ENCODE results near the gene MVK. TPM values are rescaled to one million over a fixed set of nuclear protein-coding genes. Genes with fewer than 3 reads are reported as not detected.

The MVK gene
- total and polyA plus RNA-seq, 7 donors, result 9.1 to 40.8 (median 13.8) TPM

DNA sequence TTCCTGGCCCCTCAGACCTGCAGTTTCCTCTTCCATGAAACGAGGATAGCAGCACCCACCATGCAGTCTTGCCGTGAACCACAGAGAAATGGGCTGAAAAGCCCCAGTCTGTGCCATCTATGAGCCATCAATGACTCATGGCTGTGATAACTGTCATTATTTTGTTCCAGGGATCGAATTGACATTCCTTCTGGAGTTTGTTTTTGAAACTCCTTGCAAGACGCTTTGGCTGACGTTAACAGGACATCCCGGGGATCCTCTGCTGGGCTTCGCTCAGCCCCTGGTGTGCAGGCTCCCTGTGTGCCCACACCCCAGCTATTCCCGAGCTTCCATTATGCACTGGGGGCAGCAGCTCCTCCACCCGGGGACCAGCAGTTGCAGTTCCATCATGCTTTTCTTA lies 34.1 kb upstream of the MVK start:
- Histone ChIP-seq H3K36me3 (peaks cover 0 to 36% (median 12%) of the 10 kb centered on the region in 4 donors), H3K27me3 (no peaks in the 10 kb centered on the region), H3K4me3 (no peak overlapping the region), H3K9me3 (no peaks in the 10 kb centered on the region), H3K4me1 (no peaks in the 10 kb centered on the region), H3K27ac (no peak overlapping the region)
- intact Hi-C loops (cut with DNase I), result no loop called here
- 73 to 85% methylated on average over 9 of the region's 9 CpGs for WGBS, 2 donors
- no peak for DNase-seq
- TF ChIP-seq POLR2AphosphoS5 (IDR thresholded peaks at IDR 0.05), result no peak
- no peak for TF ChIP-seq POLR2A (IDR thresholded peaks at IDR 0.05)
- TF ChIP-seq, protein P1, sequence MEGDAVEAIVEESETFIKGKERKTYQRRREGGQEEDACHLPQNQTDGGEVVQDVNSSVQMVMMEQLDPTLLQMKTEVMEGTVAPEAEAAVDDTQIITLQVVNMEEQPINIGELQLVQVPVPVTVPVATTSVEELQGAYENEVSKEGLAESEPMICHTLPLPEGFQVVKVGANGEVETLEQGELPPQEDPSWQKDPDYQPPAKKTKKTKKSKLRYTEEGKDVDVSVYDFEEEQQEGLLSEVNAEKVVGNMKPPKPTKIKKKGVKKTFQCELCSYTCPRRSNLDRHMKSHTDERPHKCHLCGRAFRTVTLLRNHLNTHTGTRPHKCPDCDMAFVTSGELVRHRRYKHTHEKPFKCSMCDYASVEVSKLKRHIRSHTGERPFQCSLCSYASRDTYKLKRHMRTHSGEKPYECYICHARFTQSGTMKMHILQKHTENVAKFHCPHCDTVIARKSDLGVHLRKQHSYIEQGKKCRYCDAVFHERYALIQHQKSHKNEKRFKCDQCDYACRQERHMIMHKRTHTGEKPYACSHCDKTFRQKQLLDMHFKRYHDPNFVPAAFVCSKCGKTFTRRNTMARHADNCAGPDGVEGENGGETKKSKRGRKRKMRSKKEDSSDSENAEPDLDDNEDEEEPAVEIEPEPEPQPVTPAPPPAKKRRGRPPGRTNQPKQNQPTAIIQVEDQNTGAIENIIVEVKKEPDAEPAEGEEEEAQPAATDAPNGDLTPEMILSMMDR (IDR thresholded peaks at IDR 0.05), result no peak
- no peak for TF ChIP-seq EP300 (IDR thresholded peaks at IDR 0.05)

DNA sequence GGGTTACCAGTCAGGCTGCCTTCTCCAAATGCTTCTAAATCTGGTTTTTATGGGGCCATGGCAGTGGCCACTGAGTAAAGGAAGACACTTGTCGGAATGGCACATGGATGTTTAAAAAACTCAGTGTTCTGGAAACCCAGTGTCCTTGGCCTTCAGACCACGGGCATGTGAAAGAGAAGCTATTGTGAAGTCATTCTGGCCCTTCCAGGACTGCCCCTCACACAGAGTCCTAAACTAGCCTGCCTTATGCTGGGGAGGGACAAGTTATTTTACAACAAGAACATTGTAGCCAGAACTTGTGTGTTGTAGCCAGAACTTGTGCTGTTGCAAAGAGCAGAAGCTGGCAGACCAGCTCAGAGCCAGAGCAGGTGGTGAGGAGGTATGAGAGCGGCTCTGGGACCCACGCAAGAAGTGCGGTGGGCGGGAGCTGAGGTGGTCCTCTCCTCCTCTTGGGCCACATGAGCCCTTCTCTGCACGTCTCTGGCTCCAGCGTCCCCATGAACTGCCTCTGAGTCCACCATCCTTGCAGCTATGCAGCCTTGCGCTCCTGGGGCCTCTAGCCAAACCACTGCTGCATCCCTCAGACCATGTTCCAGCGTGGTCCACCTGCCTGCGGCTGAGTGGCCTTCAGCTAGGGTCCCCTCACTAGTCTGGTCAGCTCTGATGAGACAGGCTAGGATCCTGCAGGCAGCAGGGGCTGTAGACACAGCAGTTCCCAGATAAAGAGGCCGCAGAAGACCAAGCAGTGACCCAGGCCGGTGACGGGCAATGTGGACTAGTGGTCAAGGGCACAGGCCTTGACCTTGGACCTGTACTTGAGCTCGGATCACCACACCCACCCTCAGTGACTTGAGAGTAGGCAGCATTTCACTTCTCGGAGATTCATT lies 32.8 kb upstream of the MVK start:
- 89% methylated on average over 16 of the region's 16 CpGs for WGBS, 2 donors
- intact Hi-C loops (cut with DNase I), result no loop called here
- H3K4me1 ChIP-seq, result no peaks in the 10 kb centered on the region
- H3K27me3 ChIP-seq, result no peaks in the 10 kb centered on the region
- DNase-seq, result no peak
- H3K4me3 ChIP-seq, result no peak overlapping the region
- peaks cover 0 to 24% (median 6%) of the 10 kb centered on the region in 4 donors for H3K36me3 ChIP-seq
- TF ChIP-seq EP300 (IDR thresholded peaks at IDR 0.05), result no peak
- no peak for TF ChIP-seq POLR2A (IDR thresholded peaks at IDR 0.05)
- TF ChIP-seq, protein P1 (IDR thresholded peaks at IDR 0.05), result no peak
- no peak overlapping the region for H3K27ac ChIP-seq
- H3K9me3 ChIP-seq, result no peaks in the 10 kb centered on the region

DNA sequence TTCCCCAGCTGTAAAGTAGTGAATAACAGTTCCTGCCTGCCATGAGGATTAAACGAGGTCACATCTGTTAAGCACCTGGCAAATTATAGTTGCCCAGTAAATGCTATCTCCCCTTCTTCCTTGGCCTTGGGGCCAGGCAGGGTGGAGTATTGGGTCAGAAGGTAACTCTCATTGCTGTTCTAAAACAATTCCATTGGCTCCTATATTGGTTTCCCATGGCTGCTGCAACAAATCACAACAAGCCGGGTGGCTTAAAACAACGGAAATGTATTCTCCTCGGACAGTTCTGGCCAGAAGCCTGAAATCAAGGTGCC lies 32.2 kb upstream of the MVK start:
- 58 to 74% methylated on average over 4 of the region's 4 CpGs for WGBS, 2 donors
- Histone ChIP-seq H3K4me1 (no peaks in the 10 kb centered on the region), H3K9me3 (no peaks in the 10 kb centered on the region), H3K4me3 (no peak overlapping the region), H3K27me3 (no peaks in the 10 kb centered on the region), H3K36me3 (peaks cover 0 to 17% (median 3%) of the 10 kb centered on the region in 4 donors), H3K27ac (no peak overlapping the region)
- TF ChIP-seq, protein P1 (IDR thresholded peaks at IDR 0.05), result no peak
- TF ChIP-seq POLR2AphosphoS5 (IDR thresholded peaks at IDR 0.05) (no peak), EP300 (IDR thresholded peaks at IDR 0.05) (no peak), POLR2A (IDR thresholded peaks at IDR 0.05) (no peak)
- DNase-seq, result no peak
- intact Hi-C loops (cut with DNase I), result no loop called here

DNA sequence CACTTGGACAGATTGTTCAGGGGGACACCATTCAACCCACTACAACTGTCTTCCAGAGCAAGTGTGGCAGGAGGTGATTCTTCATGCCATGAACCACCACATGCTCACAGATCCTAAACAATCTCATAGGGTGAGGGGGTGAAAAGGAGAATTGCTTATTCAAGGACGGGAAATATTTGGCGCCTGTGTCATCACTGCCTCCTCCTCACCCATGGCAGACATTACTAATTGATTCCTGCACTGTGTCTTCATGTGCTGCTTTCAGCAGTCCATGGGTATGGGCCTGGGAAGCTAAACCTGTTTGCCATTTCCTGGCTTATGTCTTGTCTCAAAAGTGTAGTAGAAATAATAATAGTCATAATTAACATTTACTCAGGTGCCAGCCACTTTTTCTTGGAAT lies 31.6 kb upstream of the MVK start:
- no peak for TF ChIP-seq POLR2AphosphoS5 (IDR thresholded peaks at IDR 0.05)
- TF ChIP-seq EP300 (IDR thresholded peaks at IDR 0.05), result no peak
- TF ChIP-seq, protein P1 (IDR thresholded peaks at IDR 0.05), result no peak
- TF ChIP-seq POLR2A (IDR thresholded peaks at IDR 0.05), result no peak

More for the DNA sequence above, 31.6 kb upstream of the MVK start:
- H3K27me3 ChIP-seq, result peaks cover 0 to 4% (median under 1%) of the 10 kb centered on the region in 3 donors
- 84 to 87% methylated on average over 2 of the region's 2 CpGs for WGBS, 2 donors
- no peak overlapping the region for H3K4me3 ChIP-seq
- DNase-seq, result no peak
- no peaks in the 10 kb centered on the region for H3K4me1 ChIP-seq
- intact Hi-C loops (cut with DNase I), result no loop called here
- H3K9me3 ChIP-seq, result no peaks in the 10 kb centered on the region
- no peak overlapping the region for H3K27ac ChIP-seq
- peaks cover 0 to 11% (median under 1%) of the 10 kb centered on the region in 4 donors for H3K36me3 ChIP-seq
